HepG2 (cell line): ENCODE measurements around the gene FOXN3.

ENCODE experiments used
- ARHGAP35 ChIP-seq: sonication (generic); formaldehyde crosslinking; IDR thresholded peaks from 2 replicates; pipeline ENCODE4 v1.9.0; 2022; ENCODE audit warnings: mild to moderate bottlenecking, inconsistent platforms, moderate library complexity, missing genetic modification reagents, borderline replicate concordance
- ATF1 ChIP-seq: IDR thresholded peaks from 2 replicates; pipeline ENCODE4 v1.6.1; 2016; ENCODE audit warnings: mild to moderate bottlenecking, control low read depth
- MBNL3 ChIP-seq: fragments of 250-450 bp; sonication (Bioruptor Pico); conservative IDR thresholded peaks from 2 replicates; pipeline ENCODE4 v1.8.0; 2022; ENCODE audit warnings: mild to moderate bottlenecking, inconsistent platforms
- POLR2AphosphoS2 ChIP-seq: IDR thresholded peaks from 2 replicates; pipeline ENCODE4 v1.6.1; 2011; ENCODE audit warnings: low read depth, low read length, improper control_type of control experiment
- PTBP1 ChIP-seq: fragments of 200-400 bp; formaldehyde crosslinking; IDR thresholded peaks from 2 replicates; pipeline ENCODE4 v1.6.1; 2018; ENCODE audit warnings: low read length, low read depth; ENCODE audit not compliant: poor library complexity, severe bottlenecking
- SMYD3 ChIP-seq: sonication (generic); formaldehyde crosslinking; IDR thresholded peaks from 2 replicates; pipeline ENCODE4 v1.8.1; 2023; ENCODE audit warnings: mild to moderate bottlenecking, missing genetic modification reagents
- ZBTB7A ChIP-seq: sonication (generic); formaldehyde crosslinking; IDR thresholded peaks from 2 replicates; pipeline ENCODE4 v1.8.0; 2022; ENCODE audit warnings: mild to moderate bottlenecking, missing genetic modification reagents
- ZFP36L2 ChIP-seq: sonication (generic); formaldehyde crosslinking; IDR thresholded peaks from 2 replicates; pipeline ENCODE4 v1.4.0; 2020; ENCODE audit warnings: missing genetic modification reagents
- ZNF792 ChIP-seq: IDR thresholded peaks from 2 replicates; pipeline ENCODE4 v1.6.1; 2016
- TF ChIP-seq, protein P1 (sequence below): sonication (generic); formaldehyde crosslinking; IDR thresholded peaks from 2 replicates; pipeline ENCODE4 v1.8.1; 2023; ENCODE audit warnings: mild to moderate bottlenecking, inconsistent platforms, moderate library complexity, missing genetic modification reagents, borderline replicate concordance
- TF ChIP-seq, protein P2 (sequence below): sonication (generic); formaldehyde crosslinking; IDR thresholded peaks from 2 replicates; pipeline ENCODE4 v1.5.0; 2020; ENCODE audit warnings: mild to moderate bottlenecking, missing genetic modification reagents, moderate library complexity
- TF ChIP-seq, protein P3 (sequence below): sonication (generic); formaldehyde crosslinking; IDR thresholded peaks from 2 replicates; pipeline ENCODE4 v1.4.0; 2020; ENCODE audit warnings: missing genetic modification reagents, mild to moderate bottlenecking, borderline replicate concordance
- TF ChIP-seq, protein P4 (sequence below): sonication (generic); IDR thresholded peaks from 2 replicates; pipeline ENCODE4 v1.6.1; 2016; ENCODE audit warnings: low read depth, borderline replicate concordance

DNA sequence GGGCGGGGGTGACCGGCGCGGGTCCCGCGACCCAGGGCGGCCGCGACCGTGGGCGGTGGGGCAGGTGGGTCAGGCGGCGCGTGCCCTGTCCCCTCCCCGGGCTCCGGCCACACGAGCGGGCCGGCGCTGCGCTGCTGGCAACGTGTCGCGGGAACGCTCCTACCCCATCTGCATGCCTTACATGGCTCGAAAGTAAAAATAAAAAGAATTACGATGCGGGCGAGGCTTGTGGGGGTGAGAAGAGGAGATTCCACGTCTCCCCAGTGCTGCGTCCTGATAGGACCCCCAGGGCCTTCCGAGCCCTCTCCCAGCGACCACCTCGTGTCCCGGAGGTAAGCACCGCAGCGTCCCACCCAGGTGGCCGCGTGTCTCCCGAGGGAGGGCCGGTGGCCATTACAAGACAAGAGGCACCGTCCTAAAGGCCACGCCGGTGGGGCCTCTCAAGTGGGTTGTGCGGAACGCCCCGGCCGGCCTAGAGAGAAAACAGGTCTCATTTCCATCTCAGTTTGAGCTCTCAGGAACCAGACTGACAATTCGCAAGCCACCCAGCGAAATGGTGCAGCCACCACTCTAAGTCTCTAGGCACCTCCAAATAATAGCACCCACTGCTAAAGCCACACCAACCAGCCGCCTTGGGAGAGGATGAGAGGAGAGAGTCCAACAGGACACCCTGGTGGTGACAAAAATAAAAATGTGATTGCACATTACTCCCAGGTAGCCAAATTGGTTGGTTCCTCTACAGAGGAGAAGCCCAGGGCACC, 612 bp upstream of the FOXN3 start:
- TF ChIP-seq, protein P1, sequence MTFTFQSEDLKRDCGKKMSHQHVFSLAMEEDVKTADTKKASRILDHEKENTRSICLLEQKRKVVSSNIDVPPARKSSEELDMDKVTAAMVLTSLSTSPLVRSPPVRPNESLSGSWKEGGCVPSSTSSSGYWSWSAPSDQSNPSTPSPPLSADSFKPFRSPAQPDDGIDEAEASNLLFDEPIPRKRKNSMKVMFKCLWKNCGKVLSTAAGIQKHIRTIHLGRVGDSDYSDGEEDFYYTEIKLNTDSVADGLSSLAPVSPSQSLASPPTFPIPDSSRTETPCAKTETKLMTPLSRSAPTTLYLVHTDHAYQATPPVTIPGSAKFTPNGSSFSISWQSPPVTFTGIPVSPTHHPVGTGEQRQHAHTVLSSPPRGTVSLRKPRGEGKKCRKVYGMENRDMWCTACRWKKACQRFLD (CRISPR knock-in tag) = no peak
- TF ChIP-seq, protein P2, sequence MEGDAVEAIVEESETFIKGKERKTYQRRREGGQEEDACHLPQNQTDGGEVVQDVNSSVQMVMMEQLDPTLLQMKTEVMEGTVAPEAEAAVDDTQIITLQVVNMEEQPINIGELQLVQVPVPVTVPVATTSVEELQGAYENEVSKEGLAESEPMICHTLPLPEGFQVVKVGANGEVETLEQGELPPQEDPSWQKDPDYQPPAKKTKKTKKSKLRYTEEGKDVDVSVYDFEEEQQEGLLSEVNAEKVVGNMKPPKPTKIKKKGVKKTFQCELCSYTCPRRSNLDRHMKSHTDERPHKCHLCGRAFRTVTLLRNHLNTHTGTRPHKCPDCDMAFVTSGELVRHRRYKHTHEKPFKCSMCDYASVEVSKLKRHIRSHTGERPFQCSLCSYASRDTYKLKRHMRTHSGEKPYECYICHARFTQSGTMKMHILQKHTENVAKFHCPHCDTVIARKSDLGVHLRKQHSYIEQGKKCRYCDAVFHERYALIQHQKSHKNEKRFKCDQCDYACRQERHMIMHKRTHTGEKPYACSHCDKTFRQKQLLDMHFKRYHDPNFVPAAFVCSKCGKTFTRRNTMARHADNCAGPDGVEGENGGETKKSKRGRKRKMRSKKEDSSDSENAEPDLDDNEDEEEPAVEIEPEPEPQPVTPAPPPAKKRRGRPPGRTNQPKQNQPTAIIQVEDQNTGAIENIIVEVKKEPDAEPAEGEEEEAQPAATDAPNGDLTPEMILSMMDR = peak; percentile 60
- TF ChIP-seq ARHGAP35 = no peak
- TF ChIP-seq, protein P3, sequence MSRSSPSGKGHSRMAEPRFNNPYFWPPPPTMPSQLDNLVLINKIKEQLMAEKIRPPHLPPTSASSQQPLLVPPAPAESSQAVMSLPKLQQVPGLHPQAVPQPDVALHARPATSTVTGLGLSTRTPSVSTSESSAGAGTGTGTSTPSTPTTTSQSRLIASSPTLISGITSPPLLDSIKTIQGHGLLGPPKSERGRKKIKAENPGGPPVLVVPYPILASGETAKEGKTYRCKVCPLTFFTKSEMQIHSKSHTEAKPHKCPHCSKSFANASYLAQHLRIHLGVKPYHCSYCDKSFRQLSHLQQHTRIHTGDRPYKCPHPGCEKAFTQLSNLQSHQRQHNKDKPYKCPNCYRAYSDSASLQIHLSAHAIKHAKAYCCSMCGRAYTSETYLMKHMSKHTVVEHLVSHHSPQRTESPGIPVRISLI (CRISPR knock-in tag) = no peak
- no peak for TF ChIP-seq ZFP36L2
- TF ChIP-seq ATF1 (CRISPR knock-in tag) = no peak
- TF ChIP-seq POLR2AphosphoS2 = no peak
- TF ChIP-seq ZNF792 = no peak
- no peak for TF ChIP-seq ZBTB7A
- TF ChIP-seq MBNL3 (CRISPR knock-in tag) = no peak
- no peak for TF ChIP-seq SMYD3 (CRISPR knock-in tag)
- TF ChIP-seq, protein P4, sequence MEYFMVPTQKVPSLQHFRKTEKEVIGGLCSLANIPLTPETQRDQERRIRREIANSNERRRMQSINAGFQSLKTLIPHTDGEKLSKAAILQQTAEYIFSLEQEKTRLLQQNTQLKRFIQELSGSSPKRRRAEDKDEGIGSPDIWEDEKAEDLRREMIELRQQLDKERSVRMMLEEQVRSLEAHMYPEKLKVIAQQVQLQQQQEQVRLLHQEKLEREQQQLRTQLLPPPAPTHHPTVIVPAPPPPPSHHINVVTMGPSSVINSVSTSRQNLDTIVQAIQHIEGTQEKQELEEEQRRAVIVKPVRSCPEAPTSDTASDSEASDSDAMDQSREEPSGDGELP = no peak
- TF ChIP-seq PTBP1 = no peak
